Upper lobe of left lung (tissue), 6 donors: Measurements from ENCODE around the gene ACAA1. TPM values are rescaled to one million over a fixed set of nuclear protein-coding genes. Genes with fewer than 3 reads are reported as not detected.
"Not testable (repeated sequence)": the region's sequence is repeated elsewhere in the genome, so short reads cannot be mapped to it uniquely, and the experiment has no call there.

ENCODE experiments used
- ATAC-seq, 2 donors: fragments of 200-7000 bp; cut with Tn5 transposase; one replicate each; pipeline ENCODE4 v1.9.1; 2022; ENCODE audit warnings: mild to moderate bottlenecking in 2 of 2, moderate library complexity in 2 of 2; ENCODE audit not compliant: low FRiP score in 2 of 2
- DNase-seq, 2 donors: peaks; one replicate each; pipeline ENCODE4 v3.0.0-alpha.2; 2019 to 2020
- H3K27ac ChIP-seq, 4 donors: fragments of 200-600 bp; sonication (generic); one replicate each; pipeline ENCODE4 v1.5.1; 2016 to 2019
- H3K27me3 ChIP-seq, 4 donors: fragments of 200-600 bp; sonication (generic); one replicate each; pipeline ENCODE4 v1.5.1; 2017 to 2019
- H3K36me3 ChIP-seq, 4 donors: fragments of 200-600 bp; sonication (generic); one replicate each; pipeline ENCODE4 v1.5.1; 2016 to 2019
- H3K4me1 ChIP-seq, 4 donors: fragments of 200-600 bp; sonication (generic); one replicate each; pipeline ENCODE4 v1.5.1; 2018 to 2019
- H3K4me3 ChIP-seq, 4 donors: fragments of 200-600 bp; sonication (generic); one replicate each; pipeline ENCODE4 v1.5.1; 2017 to 2019; ENCODE audit warnings: mild to moderate bottlenecking in 2 of 4, moderate library complexity in 1 of 4
- H3K9me3 ChIP-seq, 4 donors: fragments of 200-600 bp; sonication (generic); one replicate each; pipeline ENCODE4 v1.5.1; 2018 to 2019
- CTCF ChIP-seq, 6 experiments: fragments of 450-650 bp in 4 of 6; fragments of 200-600 bp in 2 of 6; sonication (generic) in 2 of 6; IDR thresholded peaks; one replicate each; pipeline ENCODE4 v1.5.1; 2016 to 2019; ENCODE audit warnings: antibody characterized with exemption in 6 of 6
- EP300 ChIP-seq, 4 donors: sonication (generic); formaldehyde crosslinking; IDR thresholded peaks; one replicate each; pipeline ENCODE4 v1.5.1; 2017; ENCODE audit warnings: antibody characterized with exemption in 4 of 4, control low read depth in 2 of 4
- POLR2A ChIP-seq, 4 donors: fragments of 450-650 bp; IDR thresholded peaks; one replicate each; pipeline ENCODE4 v1.5.1; 2016 to 2017; ENCODE audit warnings: antibody characterized with exemption in 4 of 4, mild to moderate bottlenecking in 2 of 4
- POLR2AphosphoS5 ChIP-seq, 2 donors: sonication (generic); formaldehyde crosslinking; IDR thresholded peaks; one replicate each; pipeline ENCODE4 v1.5.1; 2017; ENCODE audit warnings: antibody characterized with exemption in 2 of 2
- WGBS, 2 donors: methylation state at CpG; one replicate each; pipeline ENCODE4 v1.1.5; 2017 to 2018; 5-methylcytosine and 5-hydroxymethylcytosine counted together
- total RNA-seq, 6 donors: library from RNA; depleted of rRNA in 4 of 6; stranded (reverse); fragments of >200 nt in 4 of 6; gene quantifications; one replicate each; pipeline versions ENCODE4 v1.1.0 to v1.2.1, GENCODE V29; 2016 to 2021
- donor health status: DM: no; HTN: no; CAD: no; lungs with moderate emphysema.
- donor health status: DM: no; HTN: yes; CAD: no; lungs with severe emphysema.

ACAA1 gene
- total RNA-seq, 6 donors from 2014 or later: 67.1 to 170 (median 116) TPM

- no peak for DNase-seq
- no peaks in the 10 kb centered on the region for H3K27me3 ChIP-seq
- no peak overlapping the region for H3K4me3 ChIP-seq
- TF ChIP-seq POLR2A (IDR thresholded peaks at IDR 0.05): no peak
- no peak for TF ChIP-seq EP300 (IDR thresholded peaks at IDR 0.05)
- TF ChIP-seq CTCF (IDR thresholded peaks at IDR 0.05): no peak
- TF ChIP-seq POLR2AphosphoS5 (IDR thresholded peaks at IDR 0.05): no peak
- no peak overlapping the region for H3K27ac ChIP-seq
- WGBS, 2 donors: 50 to 75% methylated on average over 1 to 2 of the region's 2 CpGs
- ATAC-seq: no peak
- peaks cover 0 to 3% (median 0%) of the 10 kb centered on the region in 4 donors for H3K9me3 ChIP-seq
- H3K36me3 ChIP-seq: no peaks in the 10 kb centered on the region
- H3K4me1 ChIP-seq: no peaks in the 10 kb centered on the region
Observed at GRCh38 chr3:38089163-38089562, 47.8 kb downstream of the ACAA1 start.

GRCh38 chr3:38088126-38089078 lies 48.5 kb downstream of the ACAA1 start:
- WGBS, 2 donors: 83 to 87% methylated on average over 11 of the region's 11 CpGs

GRCh38 chr3:38087278-38087677 lies 49.6 kb downstream of the ACAA1 start:
- not testable (repeated sequence) for H3K9me3 ChIP-seq, ATAC-seq, DNase-seq, H3K36me3 ChIP-seq, H3K4me1 ChIP-seq, H3K27me3 ChIP-seq, H3K4me3 ChIP-seq, H3K27ac ChIP-seq

More at GRCh38 chr3:38088126-38089078, 48.5 kb downstream of the ACAA1 start:
- TF ChIP-seq POLR2A (IDR thresholded peaks at IDR 0.05) (no peak), EP300 (IDR thresholded peaks at IDR 0.05) (no peak), POLR2AphosphoS5 (IDR thresholded peaks at IDR 0.05) (no peak), CTCF (IDR thresholded peaks at IDR 0.05) (no peak)
- DNase-seq: no peak
- H3K4me1 ChIP-seq: no peaks in the 10 kb centered on the region
- H3K27ac ChIP-seq: no peak overlapping the region
- no peaks in the 10 kb centered on the region for H3K36me3 ChIP-seq
- no peaks in the 10 kb centered on the region for H3K27me3 ChIP-seq
- H3K9me3 ChIP-seq: peaks cover 0 to 9% (median 0%) of the 10 kb centered on the region in 4 donors
- no peak overlapping the region for H3K4me3 ChIP-seq
- no peak for ATAC-seq

GRCh38 chr3:38086496-38086895 lies 50.4 kb downstream of the ACAA1 start:
- WGBS, 2 donors: 82 to 85% methylated on average over 3 of the region's 3 CpGs
- H3K4me1 ChIP-seq: no peaks in the 10 kb centered on the region
- no peak overlapping the region for H3K27ac ChIP-seq
- no peaks in the 10 kb centered on the region for H3K27me3 ChIP-seq
- DNase-seq (no peak), ATAC-seq (no peak)
- peaks cover 0 to 9% (median 0%) of the 10 kb centered on the region in 4 donors for H3K9me3 ChIP-seq
- H3K4me3 ChIP-seq: no peak overlapping the region
- H3K36me3 ChIP-seq: no peaks in the 10 kb centered on the region
- no peak for TF ChIP-seq POLR2A (IDR thresholded peaks at IDR 0.05)
- no peak for TF ChIP-seq EP300 (IDR thresholded peaks at IDR 0.05)
- no peak for TF ChIP-seq POLR2AphosphoS5 (IDR thresholded peaks at IDR 0.05)
- TF ChIP-seq CTCF (IDR thresholded peaks at IDR 0.05): no peak

GRCh38 chr3:38085943-38086324 lies 51.0 kb downstream of the ACAA1 start:
- Histone ChIP-seq H3K4me3 (no peak overlapping the region), H3K27me3 (no peaks in the 10 kb centered on the region), H3K27ac (no peak overlapping the region), H3K36me3 (no peaks in the 10 kb centered on the region), H3K4me1 (no peaks in the 10 kb centered on the region), H3K9me3 (peaks cover 0 to 9% (median 0%) of the 10 kb centered on the region in 4 donors)
- DNase-seq (no peak), ATAC-seq (peak in 1 of 2 donors; percentile 15)
- WGBS, 2 donors: 75% methylated on average over 1 of the region's 1 CpG; no CpG with 5 or more reads in 1 of the 2 donors
- TF ChIP-seq POLR2AphosphoS5 (IDR thresholded peaks at IDR 0.05) (no peak), EP300 (IDR thresholded peaks at IDR 0.05) (no peak), POLR2A (IDR thresholded peaks at IDR 0.05) (no peak), CTCF (IDR thresholded peaks at IDR 0.05) (no peak)
